Jurkat, Clone E6-1 (cell line): Measurements from ENCODE around the gene BGN.

Source experiments
- DNase-seq: peaks from one replicate; pipeline ENCODE4 v3.0.0-alpha.2; 2011; ENCODE audit warnings: low read depth, low spot score
- H3K4me3 ChIP-seq: 2 replicates; pipeline ENCODE4 v1.5.1; 2011; ENCODE audit warnings: mild to moderate bottlenecking, low read length, control low read depth, moderate library complexity

Gene BGN

GRCh38 chrX:153458476-153458875, 36.3 kb upstream of the BGN start:
- DNase-seq: no peak
- no peak overlapping the region for H3K4me3 ChIP-seq

- DNase-seq: no peak
- no peak overlapping the region for H3K4me3 ChIP-seq
Measured at GRCh38 chrX:153459986-153460385, 34.8 kb upstream of the BGN start.

GRCh38 chrX:153460826-153461225, 34.0 kb upstream of the BGN start:
- no peak for DNase-seq
- no peak overlapping the region for H3K4me3 ChIP-seq

GRCh38 chrX:153462291-153462690, 32.5 kb upstream of the BGN start:
- DNase-seq: no peak
- no peak overlapping the region for H3K4me3 ChIP-seq

GRCh38 chrX:153463031-153463430, 31.7 kb upstream of the BGN start:
- no peak for DNase-seq
- H3K4me3 ChIP-seq: no peak overlapping the region

- no peak for DNase-seq
- no peak overlapping the region for H3K4me3 ChIP-seq
Measured at GRCh38 chrX:153463556-153463955, 31.2 kb upstream of the BGN start.

GRCh38 chrX:153464116-153464515, 30.7 kb upstream of the BGN start:
- no peak for DNase-seq
- H3K4me3 ChIP-seq: no peak overlapping the region

GRCh38 chrX:153465691-153466380, 28.9 kb upstream of the BGN start:
- no peak overlapping the region for H3K4me3 ChIP-seq
- DNase-seq: no peak

GRCh38 chrX:153468008-153468580, 26.7 kb upstream of the BGN start:
- DNase-seq: no peak
- H3K4me3 ChIP-seq: no peak overlapping the region

- DNase-seq: no peak
Measured at GRCh38 chrX:153469811-153470410, 24.9 kb upstream of the BGN start.

GRCh38 chrX:153470411-153471363, 24.1 kb upstream of the BGN start, which contains the start of gene HAUS7:
Gene HAUS7 (minus strand): TSS chrX:153470576. CDS start chrX:153470557, 19 bp downstream.
- peak within 1 kb of the TSS; percentile 76 for H3K4me3 ChIP-seq
- peak; percentile 79 for DNase-seq

More at GRCh38 chrX:153469811-153470410, 24.9 kb upstream of the BGN start:
- peak overlapping the region; percentile 76 for H3K4me3 ChIP-seq

GRCh38 chrX:153471663-153472280, 23.0 kb upstream of the BGN start:
- no peak overlapping the region for H3K4me3 ChIP-seq
- no peak for DNase-seq

GRCh38 chrX:153473126-153473525, 21.7 kb upstream of the BGN start:
- DNase-seq: no peak
- H3K4me3 ChIP-seq: no peak overlapping the region

- DNase-seq: no peak
- H3K4me3 ChIP-seq: no peak overlapping the region
Measured at GRCh38 chrX:153474266-153474665, 20.5 kb upstream of the BGN start.

- no peak overlapping the region for H3K4me3 ChIP-seq
- DNase-seq: no peak
Measured at GRCh38 chrX:153474718-153475117, 20.1 kb upstream of the BGN start.

- H3K4me3 ChIP-seq: no peak overlapping the region
- DNase-seq: no peak
Measured at GRCh38 chrX:153475271-153475670, 19.5 kb upstream of the BGN start.

GRCh38 chrX:153475751-153476281, 19.0 kb upstream of the BGN start:
- no peak for DNase-seq
- H3K4me3 ChIP-seq: no peak overlapping the region

- DNase-seq: no peak
- no peak overlapping the region for H3K4me3 ChIP-seq
Measured at GRCh38 chrX:153476666-153477363, 18.0 kb upstream of the BGN start.
